Keratinocyte (primary cell): ENCODE data around the gene USP46.

Source experiments
- EZH2 ChIP-seq: IDR thresholded peaks from one replicate; pipeline ENCODE4 v1.6.1; 2012; ENCODE audit warnings: inconsistent platforms, mild to moderate bottlenecking, low read length, moderate library complexity
- TF ChIP-seq, protein P1 (sequence below), 3 experiments: IDR thresholded peaks in 1 of 3; conservative IDR thresholded peaks in 1 of 3; optimal IDR thresholded peaks in 1 of 3; 2 replicates in 2 of 3; 3 replicates in 1 of 3; pipeline versions ENCODE3 to v1.5.1; 2011; ENCODE audit warnings: low read length in 3 of 3, mild to moderate bottlenecking in 3 of 3, moderate library complexity in 2 of 3, control low read depth in 1 of 3, inconsistent platforms in 1 of 3; ENCODE audit not compliant: insufficient read depth in 2 of 3; ENCODE audit errors: extremely low read depth in 1 of 3

DNA sequence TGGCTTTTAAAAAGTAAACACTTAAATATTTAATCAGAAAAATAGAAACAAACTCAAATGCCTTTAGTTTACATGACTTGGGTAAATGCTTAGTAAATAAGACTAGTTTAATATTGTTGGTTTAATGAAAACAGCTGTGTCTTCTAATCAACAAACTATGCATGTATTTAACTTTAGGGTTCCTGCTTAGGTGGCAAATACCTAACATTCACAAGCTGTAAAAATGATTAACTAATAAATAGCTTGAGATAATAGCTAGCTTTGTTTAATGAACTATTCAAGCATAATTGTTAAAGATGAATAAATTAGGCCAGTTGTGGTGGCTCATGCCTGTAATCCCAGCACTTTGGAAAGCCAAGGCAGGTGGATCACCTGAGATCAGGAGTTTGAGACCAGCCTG, 30.0 kb upstream of the USP46 start:
- TF ChIP-seq, protein P1, sequence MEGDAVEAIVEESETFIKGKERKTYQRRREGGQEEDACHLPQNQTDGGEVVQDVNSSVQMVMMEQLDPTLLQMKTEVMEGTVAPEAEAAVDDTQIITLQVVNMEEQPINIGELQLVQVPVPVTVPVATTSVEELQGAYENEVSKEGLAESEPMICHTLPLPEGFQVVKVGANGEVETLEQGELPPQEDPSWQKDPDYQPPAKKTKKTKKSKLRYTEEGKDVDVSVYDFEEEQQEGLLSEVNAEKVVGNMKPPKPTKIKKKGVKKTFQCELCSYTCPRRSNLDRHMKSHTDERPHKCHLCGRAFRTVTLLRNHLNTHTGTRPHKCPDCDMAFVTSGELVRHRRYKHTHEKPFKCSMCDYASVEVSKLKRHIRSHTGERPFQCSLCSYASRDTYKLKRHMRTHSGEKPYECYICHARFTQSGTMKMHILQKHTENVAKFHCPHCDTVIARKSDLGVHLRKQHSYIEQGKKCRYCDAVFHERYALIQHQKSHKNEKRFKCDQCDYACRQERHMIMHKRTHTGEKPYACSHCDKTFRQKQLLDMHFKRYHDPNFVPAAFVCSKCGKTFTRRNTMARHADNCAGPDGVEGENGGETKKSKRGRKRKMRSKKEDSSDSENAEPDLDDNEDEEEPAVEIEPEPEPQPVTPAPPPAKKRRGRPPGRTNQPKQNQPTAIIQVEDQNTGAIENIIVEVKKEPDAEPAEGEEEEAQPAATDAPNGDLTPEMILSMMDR (optimal IDR thresholded peaks at IDR 0.05 in 1 of 3, IDR thresholded peaks at IDR 0.05 in 1 of 3, conservative IDR thresholded peaks at IDR 0.05 in 1 of 3; ENCODE audit: extremely low read depth in 1 of 3, insufficient read depth in 2 of 3, low read length in 3 of 3) = no peak
- TF ChIP-seq EZH2 = no peak
